Measurements from ENCODE around the gene CNOT8.

GRCh38 chr5:154842689-154843530, 15.5 kb upstream of the CNOT8 start:
- no peak for TF ChIP-seq CTCF (conservative IDR thresholded peaks at IDR 0.05)
- no peak for TF ChIP-seq ZFX (IDR thresholded peaks at IDR 0.05)

All from C4-2B (cell line).